CD4-positive, alpha-beta T cell treated with Interferon alpha-2 for 1 hour (primary cell): ENCODE measurements around the gene AFAP1L1.

Source experiments
- DNase-seq, 2 donors: peaks; one replicate each; pipeline ENCODE4 v3.0.0-alpha.2; 2020 to 2022

The AFAP1L1 gene

GRCh38 chr5:149355688-149356087, 84.0 kb downstream of the AFAP1L1 start:
- no peak for DNase-seq

GRCh38 chr5:149356391-149356790, 84.7 kb downstream of the AFAP1L1 start:
- no peak for DNase-seq

GRCh38 chr5:149357370-149358293, 86.0 kb downstream of the AFAP1L1 start, which contains the start of gene PCYOX1L:
PCYOX1L (plus strand) TSS chr5:149358046; CDS start chr5:149358069, 23 bp downstream.
- DNase-seq = peak; percentile 92 to 97

- DNase-seq = peak; percentile 20 to 54
These were observed 86.6 kb downstream of the AFAP1L1 start for GRCh38 chr5:149358294-149358651.

GRCh38 chr5:149358868-149359495, 87.3 kb downstream of the AFAP1L1 start:
- DNase-seq = no peak

- no peak for DNase-seq
These were observed 88.6 kb downstream of the AFAP1L1 start for GRCh38 chr5:149360272-149360671.

GRCh38 chr5:149362541-149362940, 90.9 kb downstream of the AFAP1L1 start:
- DNase-seq = no peak

GRCh38 chr5:149363358-149363757, 91.7 kb downstream of the AFAP1L1 start:
- DNase-seq = no peak

GRCh38 chr5:149363936-149364335, 92.3 kb downstream of the AFAP1L1 start:
- DNase-seq = no peak

GRCh38 chr5:149364719-149365118, 93.1 kb downstream of the AFAP1L1 start:
- no peak for DNase-seq

GRCh38 chr5:149365418-149365817, 93.8 kb downstream of the AFAP1L1 start:
- no peak for DNase-seq

GRCh38 chr5:149366169-149366729, 94.6 kb downstream of the AFAP1L1 start:
- no peak for DNase-seq

GRCh38 chr5:149367249-149367971, 95.8 kb downstream of the AFAP1L1 start:
- peak; percentile 48 to 62 for DNase-seq

GRCh38 chr5:149367972-149368645, 96.5 kb downstream of the AFAP1L1 start:
- DNase-seq = no peak

GRCh38 chr5:149370878-149371277, 99.2 kb downstream of the AFAP1L1 start:
- DNase-seq = no peak

GRCh38 chr5:149371296-149371962, 99.8 kb downstream of the AFAP1L1 start:
- peak; percentile 63 to 76 for DNase-seq

- no peak for DNase-seq
These were observed 100.6 kb downstream of the AFAP1L1 start for GRCh38 chr5:149372076-149372795.

- no peak for DNase-seq
These were observed 101.3 kb downstream of the AFAP1L1 start for GRCh38 chr5:149372932-149373331.

- DNase-seq = no peak
These were observed 102.6 kb downstream of the AFAP1L1 start for GRCh38 chr5:149374303-149374702.

GRCh38 chr5:149374801-149375200, 103.1 kb downstream of the AFAP1L1 start:
- DNase-seq = no peak

GRCh38 chr5:149375434-149375833, 103.8 kb downstream of the AFAP1L1 start:
- no peak for DNase-seq
